Measurements from ENCODE around the gene ZFAND6.

ZFAND6 gene

DNA sequence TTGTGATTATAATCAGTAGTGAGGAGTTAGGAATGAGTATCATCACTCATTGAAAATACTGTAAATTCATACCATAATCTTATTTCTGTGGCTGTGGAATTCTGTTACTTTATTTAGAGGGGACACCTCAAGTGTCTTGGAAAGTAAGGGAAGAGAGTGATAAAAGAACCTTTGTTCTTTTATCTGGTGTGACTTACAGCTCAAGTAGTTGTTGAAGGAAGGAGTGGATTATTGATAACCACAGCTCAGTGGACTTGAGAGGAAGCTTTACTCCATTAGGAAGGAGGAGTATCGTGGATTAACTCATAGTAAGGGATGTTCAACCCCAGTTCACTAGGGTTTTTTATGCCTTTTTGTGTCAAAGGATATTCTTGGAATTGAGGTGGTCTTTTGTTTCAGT lies 61.2 kb downstream of the ZFAND6 start:
- TF ChIP-seq CREB1 (IDR thresholded peaks at IDR 0.05; ENCODE audit: low read depth) (no peak), USF1 (IDR thresholded peaks at IDR 0.05) (no peak), RAD21 (IDR thresholded peaks at IDR 0.05; ENCODE audit: low read depth) (no peak), ZBTB7A (IDR thresholded peaks at IDR 0.05; ENCODE audit: low read depth) (no peak), TEAD4 (IDR thresholded peaks at IDR 0.05) (no peak), CEBPB (IDR thresholded peaks at IDR 0.05) (no peak), NFIC (IDR thresholded peaks at IDR 0.05) (no peak), FOXM1 (IDR thresholded peaks at IDR 0.05; ENCODE audit: borderline replicate concordance, low read depth) (no peak), YY1 (IDR thresholded peaks at IDR 0.05; ENCODE audit: low read depth) (no peak), EP300 (IDR thresholded peaks at IDR 0.05; ENCODE audit: borderline replicate concordance) (no peak)
- TF ChIP-seq, protein P1, sequence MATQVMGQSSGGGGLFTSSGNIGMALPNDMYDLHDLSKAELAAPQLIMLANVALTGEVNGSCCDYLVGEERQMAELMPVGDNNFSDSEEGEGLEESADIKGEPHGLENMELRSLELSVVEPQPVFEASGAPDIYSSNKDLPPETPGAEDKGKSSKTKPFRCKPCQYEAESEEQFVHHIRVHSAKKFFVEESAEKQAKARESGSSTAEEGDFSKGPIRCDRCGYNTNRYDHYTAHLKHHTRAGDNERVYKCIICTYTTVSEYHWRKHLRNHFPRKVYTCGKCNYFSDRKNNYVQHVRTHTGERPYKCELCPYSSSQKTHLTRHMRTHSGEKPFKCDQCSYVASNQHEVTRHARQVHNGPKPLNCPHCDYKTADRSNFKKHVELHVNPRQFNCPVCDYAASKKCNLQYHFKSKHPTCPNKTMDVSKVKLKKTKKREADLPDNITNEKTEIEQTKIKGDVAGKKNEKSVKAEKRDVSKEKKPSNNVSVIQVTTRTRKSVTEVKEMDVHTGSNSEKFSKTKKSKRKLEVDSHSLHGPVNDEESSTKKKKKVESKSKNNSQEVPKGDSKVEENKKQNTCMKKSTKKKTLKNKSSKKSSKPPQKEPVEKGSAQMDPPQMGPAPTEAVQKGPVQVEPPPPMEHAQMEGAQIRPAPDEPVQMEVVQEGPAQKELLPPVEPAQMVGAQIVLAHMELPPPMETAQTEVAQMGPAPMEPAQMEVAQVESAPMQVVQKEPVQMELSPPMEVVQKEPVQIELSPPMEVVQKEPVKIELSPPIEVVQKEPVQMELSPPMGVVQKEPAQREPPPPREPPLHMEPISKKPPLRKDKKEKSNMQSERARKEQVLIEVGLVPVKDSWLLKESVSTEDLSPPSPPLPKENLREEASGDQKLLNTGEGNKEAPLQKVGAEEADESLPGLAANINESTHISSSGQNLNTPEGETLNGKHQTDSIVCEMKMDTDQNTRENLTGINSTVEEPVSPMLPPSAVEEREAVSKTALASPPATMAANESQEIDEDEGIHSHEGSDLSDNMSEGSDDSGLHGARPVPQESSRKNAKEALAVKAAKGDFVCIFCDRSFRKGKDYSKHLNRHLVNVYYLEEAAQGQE (IDR thresholded peaks at IDR 0.05; ENCODE audit: low read depth) = no peak

DNA sequence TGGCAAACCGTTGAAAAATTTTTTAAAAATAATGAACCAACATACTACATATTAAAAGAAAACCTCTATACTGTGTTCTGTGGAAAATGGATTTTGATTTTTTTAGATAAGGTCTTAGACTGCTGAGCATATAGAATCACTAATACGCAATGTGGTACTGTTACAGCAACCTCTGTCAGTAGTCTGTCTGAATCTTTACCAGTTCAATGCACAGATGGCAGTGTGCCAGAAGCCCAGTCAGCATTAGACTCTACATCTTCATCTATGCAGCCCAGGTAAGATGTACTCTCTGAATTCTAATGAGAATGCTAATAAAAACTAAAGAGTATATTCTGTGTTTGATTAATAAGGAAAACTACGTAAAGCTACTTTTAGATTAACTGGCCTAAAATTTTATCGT lies 62.1 kb downstream of the ZFAND6 start:
- no peak for TF ChIP-seq RAD21 (IDR thresholded peaks at IDR 0.05; ENCODE audit: low read depth)
- TF ChIP-seq CREB1 (IDR thresholded peaks at IDR 0.05; ENCODE audit: low read depth) = no peak
- no peak for TF ChIP-seq TAF1 (IDR thresholded peaks at IDR 0.05; ENCODE audit: low read depth)
- TF ChIP-seq, protein P1 (IDR thresholded peaks at IDR 0.05; ENCODE audit: low read depth) = no peak
- no peak for TF ChIP-seq ZBTB7A (IDR thresholded peaks at IDR 0.05; ENCODE audit: low read depth)
- no peak for TF ChIP-seq MAX (IDR thresholded peaks at IDR 0.05)
- TF ChIP-seq YY1 (IDR thresholded peaks at IDR 0.05; ENCODE audit: low read depth) = no peak
- TF ChIP-seq EP300 (IDR thresholded peaks at IDR 0.05; ENCODE audit: borderline replicate concordance) = no peak
- no peak for TF ChIP-seq EGR1 (IDR thresholded peaks at IDR 0.05)
- TF ChIP-seq TEAD4 (IDR thresholded peaks at IDR 0.05) = no peak
- TF ChIP-seq FOXM1 (IDR thresholded peaks at IDR 0.05; ENCODE audit: borderline replicate concordance, low read depth) = no peak
- TF ChIP-seq CEBPB (IDR thresholded peaks at IDR 0.05) = no peak
- TF ChIP-seq TCF12 (IDR thresholded peaks at IDR 0.05; ENCODE audit: low read depth) = no peak
- no peak for TF ChIP-seq USF1 (IDR thresholded peaks at IDR 0.05)

DNA sequence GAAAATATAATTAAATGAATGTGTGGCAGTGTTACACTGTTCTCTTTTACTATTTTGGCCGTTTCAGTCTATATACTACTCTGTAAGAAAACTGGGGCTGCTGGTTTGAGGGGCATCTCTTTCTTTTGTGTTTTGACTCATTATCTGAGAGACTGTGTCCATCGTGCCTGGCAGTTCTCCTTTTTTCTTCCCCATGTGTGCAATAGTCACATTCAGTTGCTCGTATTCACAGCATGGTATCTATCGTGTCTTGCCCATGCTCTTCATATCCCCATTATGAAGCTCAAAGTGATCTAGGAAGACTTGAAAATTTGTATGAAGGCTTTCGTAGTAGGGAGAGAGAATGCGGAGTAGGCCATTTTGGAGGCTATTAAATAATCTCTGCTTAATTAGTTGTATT lies 63.6 kb downstream of the ZFAND6 start:
- TF ChIP-seq FOXM1 (IDR thresholded peaks at IDR 0.05; ENCODE audit: borderline replicate concordance, low read depth) (no peak), TEAD4 (IDR thresholded peaks at IDR 0.05) (no peak), RAD21 (IDR thresholded peaks at IDR 0.05; ENCODE audit: low read depth) (no peak), EP300 (IDR thresholded peaks at IDR 0.05; ENCODE audit: borderline replicate concordance) (no peak), TAF1 (IDR thresholded peaks at IDR 0.05; ENCODE audit: low read depth) (no peak), USF1 (IDR thresholded peaks at IDR 0.05) (no peak), TCF12 (IDR thresholded peaks at IDR 0.05; ENCODE audit: low read depth) (no peak), CEBPB (IDR thresholded peaks at IDR 0.05) (no peak), NFIC (IDR thresholded peaks at IDR 0.05) (no peak), MAX (IDR thresholded peaks at IDR 0.05) (no peak), CREB1 (IDR thresholded peaks at IDR 0.05; ENCODE audit: low read depth) (no peak)

DNA sequence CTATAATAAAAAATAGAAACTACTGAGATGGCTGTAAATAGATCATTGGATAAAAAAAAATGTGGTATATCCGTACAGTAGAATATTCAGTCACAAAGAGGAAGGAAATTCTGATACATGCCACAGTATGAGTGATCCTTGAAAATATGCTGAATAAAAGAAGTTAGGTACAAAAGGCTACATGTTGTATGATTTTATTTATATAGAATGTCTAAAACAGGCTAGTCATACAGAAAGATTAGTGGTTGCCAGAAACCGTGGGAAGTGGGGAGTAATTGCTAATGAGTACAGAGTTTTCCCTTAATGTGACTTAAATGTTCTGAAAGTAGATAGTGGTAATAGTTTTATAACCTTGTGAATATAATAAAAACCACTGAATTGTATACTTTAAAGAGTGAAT lies 68.4 kb downstream of the ZFAND6 start:
- TF ChIP-seq EP300 (IDR thresholded peaks at IDR 0.05; ENCODE audit: borderline replicate concordance) (no peak), ZBTB7A (IDR thresholded peaks at IDR 0.05; ENCODE audit: low read depth) (no peak), YY1 (IDR thresholded peaks at IDR 0.05; ENCODE audit: low read depth) (no peak), USF1 (IDR thresholded peaks at IDR 0.05) (no peak), EGR1 (IDR thresholded peaks at IDR 0.05) (no peak), NFIC (IDR thresholded peaks at IDR 0.05) (no peak), CEBPB (IDR thresholded peaks at IDR 0.05) (no peak), FOXM1 (IDR thresholded peaks at IDR 0.05; ENCODE audit: borderline replicate concordance, low read depth) (no peak), TAF1 (IDR thresholded peaks at IDR 0.05; ENCODE audit: low read depth) (no peak), MAX (IDR thresholded peaks at IDR 0.05) (no peak), CREB1 (IDR thresholded peaks at IDR 0.05; ENCODE audit: low read depth) (no peak), TCF12 (IDR thresholded peaks at IDR 0.05; ENCODE audit: low read depth) (no peak), TEAD4 (IDR thresholded peaks at IDR 0.05) (no peak), RAD21 (IDR thresholded peaks at IDR 0.05; ENCODE audit: low read depth) (no peak)
- TF ChIP-seq, protein P1 (IDR thresholded peaks at IDR 0.05; ENCODE audit: low read depth) = no peak
